Sigmoid colon (tissue), 7 donors: ENCODE results near the gene TRPM6. TPM values are rescaled to one million over a fixed set of nuclear protein-coding genes. Genes with fewer than 3 reads are reported as not detected.

ENCODE experiments used
- DNase-seq: peaks from one replicate; pipeline ENCODE4 v3.0.0-alpha.2; 2019
- H3K27ac ChIP-seq, 4 donors: fragments of 200-600 bp; sonication (generic); one replicate each; pipeline ENCODE4 v1.5.1; 2016 to 2019; ENCODE audit warnings: mild to moderate bottlenecking in 1 of 4
- H3K27me3 ChIP-seq, 3 donors: fragments of 200-600 bp; sonication (generic); one replicate each; pipeline ENCODE4 v1.5.1; 2019; ENCODE audit warnings: mild to moderate bottlenecking in 1 of 3
- H3K36me3 ChIP-seq, 4 donors: fragments of 200-600 bp; sonication (generic); one replicate each; pipeline ENCODE4 v1.5.1; 2016 to 2019
- H3K4me1 ChIP-seq, 4 donors: fragments of 200-600 bp; sonication (generic); one replicate each; pipeline ENCODE4 v1.5.1; 2017 to 2019
- H3K4me3 ChIP-seq, 4 donors: fragments of 200-600 bp; sonication (generic); one replicate each; pipeline ENCODE4 v1.5.1; 2017 to 2019; ENCODE audit warnings: mild to moderate bottlenecking in 2 of 4, moderate library complexity in 1 of 4
- H3K9me3 ChIP-seq, 4 donors: fragments of 200-600 bp in 3 of 4; sonication (generic) in 3 of 4; one replicate each; pipeline versions ENCODE4 v1.5.1 to v1.6.1; 2013 to 2019
- CTCF ChIP-seq, 4 experiments: fragments of 450-650 bp in 3 of 4; fragments of 200-600 bp in 1 of 4; IDR thresholded peaks; one replicate each; pipeline ENCODE4 v1.5.1; 2016 to 2019; ENCODE audit warnings: antibody characterized with exemption in 4 of 4, mild to moderate bottlenecking in 3 of 4, moderate library complexity in 2 of 4
- EP300 ChIP-seq, 4 donors: sonication (generic); formaldehyde crosslinking; IDR thresholded peaks; one replicate each; pipeline ENCODE4 v1.6.1; 2017; ENCODE audit warnings: antibody characterized with exemption in 4 of 4
- POLR2A ChIP-seq, 2 donors: fragments of 450-650 bp; IDR thresholded peaks; one replicate each; pipeline ENCODE4 v1.6.1; 2016; ENCODE audit warnings: antibody characterized with exemption in 2 of 2, mild to moderate bottlenecking in 2 of 2, moderate library complexity in 2 of 2
- POLR2AphosphoS5 ChIP-seq, 4 donors: sonication (generic); formaldehyde crosslinking; IDR thresholded peaks; one replicate each; pipeline ENCODE4 v1.6.1; 2017; ENCODE audit warnings: antibody characterized with exemption in 4 of 4
- WGBS, 2 donors: extraction: QIAGEN DNeasy Blood & Tissue Kit; methylation state at CpG; one replicate each; pipeline ENCODE4 v1.1.7; 2013; 5-methylcytosine and 5-hydroxymethylcytosine counted together
- intact Hi-C: fragments of 100-400 bp; cut with DNase I; formaldehyde crosslinking; loops from one replicate; pipeline ENCODE4 v1.15.1; 2023
- polyA plus RNA-seq, 3 donors: library from polyadenylated mRNA; stranded (reverse); fragments of 200-250 nt; gene quantifications; one replicate each; pipeline ENCODE4 v1.2.3, GENCODE V29; 2013
- total RNA-seq, 4 donors: library from RNA; depleted of rRNA; stranded (reverse); fragments of >200 nt; gene quantifications; one replicate each; pipeline ENCODE4 v1.1.0, GENCODE V29; 2016
- donor health status: healthy with polysubstance abuse.
- donor health status: Bipolar disorder and iron deficiency.
- donor health status: healthy.

The TRPM6 gene
- total and polyA plus RNA-seq, 7 donors, result 0.41 to 12.7 (median 6.7) TPM; not detected in 2

- no peak for TF ChIP-seq POLR2A (IDR thresholded peaks at IDR 0.05)
- TF ChIP-seq POLR2AphosphoS5 (IDR thresholded peaks at IDR 0.05), result no peak
- TF ChIP-seq CTCF (IDR thresholded peaks at IDR 0.05), result no peak
- TF ChIP-seq EP300 (IDR thresholded peaks at IDR 0.05), result no peak
- Histone ChIP-seq H3K9me3 (no peaks in the 10 kb centered on the region), H3K27me3 (no peaks in the 10 kb centered on the region), H3K4me1 (no peaks in the 10 kb centered on the region), H3K27ac (no peak overlapping the region), H3K4me3 (no peak overlapping the region), H3K36me3 (no peaks in the 10 kb centered on the region)
- intact Hi-C loops, result no loop called here
- DNase-seq, result no peak
- 50 to 74% methylated on average over 5 of the region's 5 CpGs for WGBS, 2 donors
Observed at GRCh38 chr9:74724317-74724716, 163.4 kb downstream of the TRPM6 start.

- Histone ChIP-seq H3K36me3 (no peaks in the 10 kb centered on the region), H3K27ac (no peak overlapping the region), H3K27me3 (no peaks in the 10 kb centered on the region), H3K4me1 (no peaks in the 10 kb centered on the region), H3K9me3 (no peaks in the 10 kb centered on the region), H3K4me3 (no peak overlapping the region)
- intact Hi-C loops, result no loop called here
- WGBS, 2 donors, result 61 to 69% methylated on average over 5 of the region's 5 CpGs
- DNase-seq, result no peak
- TF ChIP-seq POLR2A (IDR thresholded peaks at IDR 0.05), result no peak
- no peak for TF ChIP-seq POLR2AphosphoS5 (IDR thresholded peaks at IDR 0.05)
- no peak for TF ChIP-seq CTCF (IDR thresholded peaks at IDR 0.05)
- TF ChIP-seq EP300 (IDR thresholded peaks at IDR 0.05), result no peak
Observed at GRCh38 chr9:74721696-74722660, 165.7 kb downstream of the TRPM6 start.

- 69 to 77% methylated on average over 1 of the region's 1 CpG for WGBS, 2 donors
- intact Hi-C loops, result no loop called here
- H3K4me3 ChIP-seq, result no peak overlapping the region
- H3K4me1 ChIP-seq, result no peaks in the 10 kb centered on the region
- no peaks in the 10 kb centered on the region for H3K9me3 ChIP-seq
- no peaks in the 10 kb centered on the region for H3K27me3 ChIP-seq
- TF ChIP-seq POLR2A (IDR thresholded peaks at IDR 0.05) (no peak), POLR2AphosphoS5 (IDR thresholded peaks at IDR 0.05) (no peak), EP300 (IDR thresholded peaks at IDR 0.05) (no peak), CTCF (IDR thresholded peaks at IDR 0.05) (no peak)
- no peak overlapping the region for H3K27ac ChIP-seq
- no peak for DNase-seq
- H3K36me3 ChIP-seq, result no peaks in the 10 kb centered on the region
Observed at GRCh38 chr9:74719306-74719705, 168.4 kb downstream of the TRPM6 start.

GRCh38 chr9:74718709-74719108 is 169.0 kb downstream of the TRPM6 start:
- H3K9me3 ChIP-seq, result no peaks in the 10 kb centered on the region
- no peaks in the 10 kb centered on the region for H3K4me1 ChIP-seq
- no peak for DNase-seq
- no peaks in the 10 kb centered on the region for H3K36me3 ChIP-seq
- no peak overlapping the region for H3K4me3 ChIP-seq
- intact Hi-C loops, result no loop called here
- H3K27me3 ChIP-seq, result no peaks in the 10 kb centered on the region
- no peak for TF ChIP-seq POLR2AphosphoS5 (IDR thresholded peaks at IDR 0.05)
- no peak for TF ChIP-seq CTCF (IDR thresholded peaks at IDR 0.05)
- no peak for TF ChIP-seq EP300 (IDR thresholded peaks at IDR 0.05)
- no peak for TF ChIP-seq POLR2A (IDR thresholded peaks at IDR 0.05)
- H3K27ac ChIP-seq, result no peak overlapping the region
- 92 to 97% methylated on average over 2 of the region's 2 CpGs for WGBS, 2 donors
